GM23248 (cell line): ENCODE data around the gene GAB4. TPM values are rescaled to one million over a fixed set of nuclear protein-coding genes. Genes with fewer than 3 reads are reported as not detected.

Experiments
- DNase-seq: peaks from one replicate; pipeline ENCODE4 v3.0.0-alpha.2; 2015
- H2AFZ ChIP-seq: fragments of 200-600 bp; sonication (generic); 2 replicates; pipeline ENCODE4 v1.6.1; 2016; ENCODE audit warnings: antibody characterized with exemption
- H3F3A ChIP-seq: fragments of 200-600 bp; sonication (generic); 2 replicates; pipeline ENCODE4 v1.6.1; 2016; ENCODE audit warnings: mild to moderate bottlenecking, antibody characterized with exemption, mixed run types; ENCODE audit not compliant: insufficient read depth
- H3K27ac ChIP-seq: fragments of 200-600 bp; sonication (generic); 2 replicates; pipeline ENCODE4 v1.5.1; 2016; ENCODE audit warnings: mild to moderate bottlenecking
- H3K27me3 ChIP-seq: fragments of 200-600 bp; sonication (generic); replicated peaks from 2 replicates; pipeline ENCODE4 v1.6.1; 2016; ENCODE audit warnings: mild to moderate bottlenecking; ENCODE audit not compliant: insufficient read depth
- H3K36me3 ChIP-seq: fragments of 200-600 bp; sonication (generic); 2 replicates; pipeline ENCODE4 v1.6.1; 2016; ENCODE audit warnings: low read depth, mild to moderate bottlenecking
- H3K4me1 ChIP-seq: fragments of 200-600 bp; sonication (generic); 2 replicates; pipeline ENCODE4 v1.6.1; 2016; ENCODE audit warnings: mild to moderate bottlenecking; ENCODE audit not compliant: insufficient read depth
- H3K4me2 ChIP-seq: fragments of 200-600 bp; sonication (generic); one replicate; pipeline ENCODE4 v1.6.1; 2016; ENCODE audit warnings: mild to moderate bottlenecking; ENCODE audit not compliant: unreplicated experiment
- H3K4me3 ChIP-seq: fragments of 200-600 bp; sonication (generic); 2 replicates; pipeline ENCODE4 v1.5.1; 2016; ENCODE audit warnings: mild to moderate bottlenecking
- H3K79me2 ChIP-seq: fragments of 200-600 bp; sonication (generic); 2 replicates; pipeline ENCODE4 v1.6.1; 2016; ENCODE audit warnings: mild to moderate bottlenecking; ENCODE audit not compliant: insufficient read depth
- H3K9ac ChIP-seq: fragments of 200-600 bp; sonication (generic); 2 replicates; pipeline ENCODE4 v1.6.1; 2016; ENCODE audit warnings: mild to moderate bottlenecking
- H3K9me2 ChIP-seq: fragments of 200-600 bp; sonication (generic); 2 replicates; pipeline ENCODE4 v1.6.1; 2016; ENCODE audit warnings: mixed run types, mild to moderate bottlenecking, moderate library complexity; ENCODE audit not compliant: insufficient read depth
- H3K9me3 ChIP-seq: fragments of 200-600 bp; sonication (generic); one replicate; pipeline ENCODE4 v1.6.1; 2017; ENCODE audit warnings: low read depth
- H4K20me1 ChIP-seq: fragments of 200-600 bp; sonication (generic); 2 replicates; pipeline ENCODE4 v1.6.0; 2016; ENCODE audit not compliant: insufficient read depth
- EZH2 ChIP-seq: fragments of 200-600 bp; sonication (generic); IDR thresholded peaks from 2 replicates; pipeline ENCODE4 v1.6.1; 2018; ENCODE audit warnings: antibody characterized with exemption, mild to moderate bottlenecking; ENCODE audit not compliant: insufficient read depth, poor library complexity, severe bottlenecking
- EZH2phosphoT487 ChIP-seq: fragments of 200-600 bp; sonication (generic); IDR thresholded peaks from 2 replicates; pipeline ENCODE4 v1.6.1; 2018; ENCODE audit warnings: antibody characterized with exemption, moderate library complexity, mild to moderate bottlenecking, low read depth; ENCODE audit not compliant: insufficient read depth
- WGBS, 2 experiments: methylation state at CpG; one replicate each; pipeline ENCODE4 v1.1.6; 2015 to 2017; ENCODE audit warnings: low lambda C conversion rate in 2 of 2, low coverage in 1 of 2; ENCODE audit errors: missing lambda C conversion rate in 2 of 2; 5-methylcytosine and 5-hydroxymethylcytosine counted together
- in situ Hi-C: fragments of 300-500 bp; cut with MboI; formaldehyde crosslinking; loops from 2 replicates; pipeline ENCODE4 v1.15.0; 2020
- polyA plus RNA-seq: library from polyadenylated mRNA; unstranded; fragments of >200 nt; fragmentation: Nextera tagmentation; extraction: Ambion mirVana; gene quantifications from 2 replicates; pipeline ENCODE4 v1.2.1, GENCODE V29; 2016
- total RNA-seq: library from RNA; depleted of rRNA; stranded (reverse); fragments of >200 nt; shearing (Covaris generic); gene quantifications from 2 replicates; pipeline ENCODE4 v1.2.3, GENCODE V29; 2014

Gene GAB4
- total and polyA plus RNA-seq, 2 experiments from 2014 or later, result not detected

DNA sequence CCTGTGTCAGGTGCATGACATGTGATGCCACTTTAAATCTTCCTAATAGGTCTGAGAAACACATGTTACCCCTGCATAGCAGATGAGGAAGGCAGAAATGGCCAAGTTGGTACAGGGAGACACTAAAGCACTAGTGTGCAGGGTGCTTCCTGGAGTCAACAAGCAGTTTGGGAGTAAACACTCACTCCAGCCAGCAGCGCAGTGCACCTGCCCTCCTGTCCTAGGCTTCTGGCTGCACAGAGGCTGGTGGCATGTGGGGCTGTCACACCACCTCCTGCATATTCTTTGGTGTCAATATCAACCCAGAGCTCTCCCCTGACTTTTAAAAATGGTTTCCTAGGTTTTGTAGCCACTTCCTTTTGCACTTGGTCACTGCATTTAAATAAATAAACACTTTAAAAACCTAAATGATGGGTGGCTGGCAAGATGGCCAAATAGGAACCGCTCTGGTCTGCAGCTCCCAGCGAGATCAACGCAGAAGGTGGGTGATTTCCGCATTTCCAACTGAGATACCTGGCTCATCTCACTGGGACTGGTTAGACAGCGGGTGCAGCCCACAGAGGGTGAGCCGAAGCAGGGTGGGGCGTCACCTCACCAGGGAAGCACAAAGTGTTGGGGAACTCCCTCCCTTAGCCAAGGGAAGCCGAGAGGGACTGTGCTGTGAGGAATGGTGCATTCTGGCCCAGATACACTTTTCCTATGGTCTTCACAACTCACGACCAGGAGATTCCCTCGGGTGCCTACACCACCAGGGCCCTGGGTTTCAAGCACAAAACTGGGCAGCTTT lies 33.5 kb downstream of the GAB4 start:
- H3K9me3 ChIP-seq, result no peaks in the 10 kb centered on the region
- DNase-seq, result no peak
- in situ Hi-C loops, result no loop called here
- no peak overlapping the region for H3K9ac ChIP-seq
- 33 to 42% methylated on average over 11 of the region's 11 CpGs for WGBS, 2 experiments
- no peaks in the 10 kb centered on the region for H3F3A ChIP-seq
- no peak overlapping the region for H3K4me2 ChIP-seq
- no peaks in the 10 kb centered on the region for H3K9me2 ChIP-seq
- no peaks in the 10 kb centered on the region for H3K4me1 ChIP-seq
- TF ChIP-seq EZH2phosphoT487 (no peak), EZH2 (no peak)
- no peaks in the 10 kb centered on the region; the same call in 1 of the 2 replicates for H3K27me3 ChIP-seq
- no peaks in the 10 kb centered on the region for H4K20me1 ChIP-seq
- no peaks in the 10 kb centered on the region for H3K36me3 ChIP-seq
- H2AFZ ChIP-seq, result no peak overlapping the region
- H3K27ac ChIP-seq, result no peak overlapping the region
- H3K4me3 ChIP-seq, result no peak overlapping the region
- H3K79me2 ChIP-seq, result no peaks in the 10 kb centered on the region

DNA sequence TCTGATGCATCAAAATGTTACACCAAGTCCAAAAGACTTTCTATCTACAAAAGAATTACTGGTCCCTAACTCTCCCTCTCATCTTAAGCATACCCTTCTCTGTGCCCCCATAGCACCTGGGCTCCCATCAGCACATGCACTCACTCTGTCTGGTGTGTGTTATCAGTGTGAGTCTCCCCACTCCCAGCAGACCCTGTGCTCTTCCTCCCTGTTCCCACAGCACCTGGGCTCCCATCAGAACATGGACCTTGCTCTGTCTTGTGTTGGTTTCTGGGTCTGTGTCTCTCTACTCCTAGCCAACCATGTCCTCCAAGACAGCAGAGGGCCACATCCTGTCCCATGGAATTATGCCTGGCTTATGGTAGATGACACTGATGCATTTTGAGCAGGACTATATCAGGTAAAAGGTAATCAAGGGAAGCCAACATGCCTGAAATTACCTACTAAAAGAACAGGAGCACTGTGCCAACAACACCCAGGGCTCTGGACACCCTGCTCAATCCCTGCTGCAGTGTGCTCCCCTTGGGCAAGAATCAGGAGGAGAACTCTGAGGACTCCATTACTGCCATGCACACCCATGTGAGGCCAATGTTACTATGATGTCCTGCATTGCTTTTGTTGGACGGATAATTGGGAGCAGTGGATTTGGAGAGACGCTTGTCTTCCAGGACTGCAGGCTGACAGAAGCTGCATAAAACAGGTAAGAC lies 34.3 kb downstream of the GAB4 start:
- WGBS, 2 experiments, result 49% methylated on average over 2 of the region's 2 CpGs
- in situ Hi-C loops, result no loop called here
- H3K27ac ChIP-seq, result no peak overlapping the region
- no peaks in the 10 kb centered on the region for H3K79me2 ChIP-seq
- H3K9ac ChIP-seq, result no peak overlapping the region
- H3K9me3 ChIP-seq, result no peaks in the 10 kb centered on the region
- H3K27me3 ChIP-seq, result peaks cover 2% of the 10 kb centered on the region
- TF ChIP-seq EZH2 (no peak), EZH2phosphoT487 (no peak)
- no peaks in the 10 kb centered on the region for H3F3A ChIP-seq
- no peaks in the 10 kb centered on the region for H3K9me2 ChIP-seq
- no peak overlapping the region for H3K4me3 ChIP-seq
- H2AFZ ChIP-seq, result no peak overlapping the region
- no peak overlapping the region for H3K4me2 ChIP-seq
- no peaks in the 10 kb centered on the region for H4K20me1 ChIP-seq
- H3K4me1 ChIP-seq, result no peaks in the 10 kb centered on the region
- DNase-seq, result no peak
- no peaks in the 10 kb centered on the region for H3K36me3 ChIP-seq

DNA sequence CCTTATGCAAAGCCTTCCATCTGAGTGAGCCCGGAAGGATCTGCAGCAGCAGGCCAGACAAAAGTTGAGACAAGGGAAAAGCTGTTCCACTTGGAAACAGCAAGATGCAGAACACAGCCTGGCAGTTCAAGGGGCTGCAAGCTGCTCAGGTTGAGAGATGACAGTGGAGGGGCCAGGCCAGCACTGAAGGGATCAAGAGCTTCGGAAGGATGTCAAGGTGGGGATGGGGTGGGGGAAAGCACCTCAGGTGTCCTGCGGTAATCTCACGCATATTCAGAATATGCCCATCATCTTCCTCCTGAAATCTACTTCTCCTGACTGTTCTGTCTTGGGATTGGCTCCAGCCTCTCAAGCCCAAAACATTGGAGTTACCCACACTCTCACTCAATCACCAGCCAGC lies 35.7 kb downstream of the GAB4 start:
- Histone ChIP-seq H3K4me1 (no peaks in the 10 kb centered on the region), H3K27me3 (peaks cover 4% of the 10 kb centered on the region), H3K9me2 (no peaks in the 10 kb centered on the region), H2AFZ (no peak overlapping the region), H3K4me2 (no peak overlapping the region), H3K27ac (no peak overlapping the region), H4K20me1 (no peaks in the 10 kb centered on the region), H3K36me3 (no peaks in the 10 kb centered on the region), H3K4me3 (no peak overlapping the region), H3F3A (no peaks in the 10 kb centered on the region), H3K79me2 (no peaks in the 10 kb centered on the region), H3K9ac (no peak overlapping the region), H3K9me3 (no peaks in the 10 kb centered on the region)
- WGBS, 2 experiments, result 49 to 58% methylated on average over 4 of the region's 4 CpGs
- no peak for DNase-seq
- in situ Hi-C loops, result no loop called here
- TF ChIP-seq EZH2phosphoT487 (no peak), EZH2 (no peak)

DNA sequence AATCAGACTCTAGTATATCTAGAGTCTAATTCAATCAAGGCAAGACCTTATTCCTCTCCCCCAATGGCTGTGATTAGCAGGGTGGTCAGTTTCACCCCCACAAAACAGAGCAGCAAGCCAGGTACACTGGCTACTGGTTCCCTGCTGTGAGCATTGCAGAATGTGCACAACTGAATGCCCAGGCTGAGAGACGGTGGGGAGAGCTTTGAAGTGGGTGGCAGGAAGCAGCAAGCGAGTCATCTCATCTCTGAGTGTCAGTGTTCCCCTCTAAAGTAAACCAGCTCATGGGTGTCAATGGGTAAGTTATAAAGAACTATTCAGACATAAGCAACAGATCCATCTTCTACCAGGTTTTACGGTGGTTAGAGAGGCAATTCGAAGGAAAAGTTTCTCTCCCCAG lies 37.6 kb downstream of the GAB4 start:
- H3K9me3 ChIP-seq, result no peaks in the 10 kb centered on the region
- H2AFZ ChIP-seq, result no peak overlapping the region
- 28 to 30% methylated on average over 4 of the region's 4 CpGs for WGBS, 2 experiments
- no peak overlapping the region for H3K4me2 ChIP-seq
- H3K9me2 ChIP-seq, result no peaks in the 10 kb centered on the region
- in situ Hi-C loops, result no loop called here
- no peak overlapping the region for H3K27ac ChIP-seq
- no peaks in the 10 kb centered on the region for H3K79me2 ChIP-seq
- no peaks in the 10 kb centered on the region for H4K20me1 ChIP-seq
- H3K4me3 ChIP-seq, result no peak overlapping the region
- no peaks in the 10 kb centered on the region for H3K36me3 ChIP-seq
- peaks cover 4% of the 10 kb centered on the region for H3K27me3 ChIP-seq
- DNase-seq, result no peak
- no peak overlapping the region for H3K9ac ChIP-seq
- TF ChIP-seq EZH2phosphoT487 (no peak), EZH2 (no peak)
- H3F3A ChIP-seq, result no peaks in the 10 kb centered on the region
- no peaks in the 10 kb centered on the region for H3K4me1 ChIP-seq
